SK-N-SH treated with all-trans-retinoic acid at 6 μM for 48 hours (cell line): ENCODE data around the gene HSCB.

Experiments used
- ATAC-seq: fragments of 200-7000 bp; cut with Tn5 transposase; 3 replicates; pipeline ENCODE4 v1.9.1; 2020; ENCODE audit warnings: mild to moderate bottlenecking, moderate library complexity
- ARNTL ChIP-seq: fragments of 450-650 bp; formaldehyde crosslinking; IDR thresholded peaks from 2 replicates; pipeline ENCODE4 v1.5.0; 2020; ENCODE audit warnings: low read depth, mild to moderate bottlenecking, moderate library complexity, borderline replicate concordance
- CSDC2 ChIP-seq: fragments of 250-450 bp; sonication (Bioruptor Pico); IDR thresholded peaks from 2 replicates; pipeline ENCODE4 v1.5.0; 2020; ENCODE audit warnings: mild to moderate bottlenecking, moderate library complexity
- GLIS3 ChIP-seq: fragments of 250-450 bp; sonication (Bioruptor Pico); IDR thresholded peaks from 2 replicates; pipeline ENCODE4 v1.5.0; 2020; ENCODE audit warnings: mild to moderate bottlenecking, moderate library complexity
- OSR1 ChIP-seq: fragments of 250-450 bp; sonication (Bioruptor Pico); IDR thresholded peaks from 2 replicates; pipeline ENCODE4 v1.8.0; 2022; ENCODE audit warnings: moderate library complexity, mild to moderate bottlenecking, inconsistent platforms
- PPARA ChIP-seq: fragments of 250-450 bp; sonication (Bioruptor Pico); IDR thresholded peaks from 2 replicates; pipeline ENCODE4 v1.5.0; 2020; ENCODE audit warnings: mild to moderate bottlenecking, borderline replicate concordance
- SNAI2 ChIP-seq: fragments of 250-450 bp; sonication (Bioruptor Pico); IDR thresholded peaks from 2 replicates; pipeline ENCODE4 v1.5.0; 2020; ENCODE audit warnings: mild to moderate bottlenecking, moderate library complexity
- TCF4 ChIP-seq: fragments of 250-450 bp; sonication (Bioruptor Pico); IDR thresholded peaks from 2 replicates; pipeline ENCODE4 v1.8.0; 2021; ENCODE audit warnings: mild to moderate bottlenecking, moderate library complexity, borderline replicate concordance
- TOX ChIP-seq: fragments of 250-450 bp; sonication (Bioruptor Pico); IDR thresholded peaks from 2 replicates; pipeline ENCODE4 v1.8.0; 2021; ENCODE audit warnings: mild to moderate bottlenecking, moderate library complexity, borderline replicate concordance
- ZFP30 ChIP-seq: fragments of 450-650 bp; formaldehyde crosslinking; IDR thresholded peaks from 2 replicates; pipeline ENCODE4 v1.5.0; 2022; ENCODE audit warnings: mild to moderate bottlenecking, moderate library complexity
- ZNF565 ChIP-seq: fragments of 450-650 bp; formaldehyde crosslinking; conservative IDR thresholded peaks from 2 replicates; pipeline ENCODE4 v1.5.0; 2020; ENCODE audit warnings: low read depth, mild to moderate bottlenecking, moderate library complexity
- ZNF70 ChIP-seq: fragments of 450-650 bp; formaldehyde crosslinking; IDR thresholded peaks from 2 replicates; pipeline ENCODE4 v1.5.0; 2020; ENCODE audit warnings: mild to moderate bottlenecking, moderate library complexity
- TF ChIP-seq, protein P1 (sequence below): fragments of 250-450 bp; sonication (Bioruptor Pico); IDR thresholded peaks from 2 replicates; pipeline ENCODE4 v1.5.1; 2020; ENCODE audit warnings: low read depth, mild to moderate bottlenecking, moderate library complexity
- TF ChIP-seq, protein P2 (sequence below): fragments of 250-450 bp; sonication (Bioruptor Pico); IDR thresholded peaks from 2 replicates; pipeline ENCODE4 v1.5.1; 2021; ENCODE audit warnings: mild to moderate bottlenecking, moderate library complexity
- TF ChIP-seq, protein P3 (sequence below): fragments of 250-450 bp; sonication (Bioruptor Pico); IDR thresholded peaks from 2 replicates; pipeline ENCODE4 v1.8.0; 2020; ENCODE audit warnings: mild to moderate bottlenecking, moderate library complexity, borderline replicate concordance
- TF ChIP-seq, protein P4 (sequence below): fragments of 250-450 bp; sonication (Bioruptor Pico); IDR thresholded peaks from 2 replicates; pipeline ENCODE4 v1.8.0; 2021; ENCODE audit warnings: low read depth, mild to moderate bottlenecking, moderate library complexity, borderline replicate concordance
- TF ChIP-seq, protein P5 (sequence below): fragments of 250-450 bp; sonication (Bioruptor Pico); IDR thresholded peaks from 2 replicates; pipeline ENCODE4 v1.5.0; 2020; ENCODE audit warnings: mild to moderate bottlenecking, moderate library complexity

Gene HSCB

DNA sequence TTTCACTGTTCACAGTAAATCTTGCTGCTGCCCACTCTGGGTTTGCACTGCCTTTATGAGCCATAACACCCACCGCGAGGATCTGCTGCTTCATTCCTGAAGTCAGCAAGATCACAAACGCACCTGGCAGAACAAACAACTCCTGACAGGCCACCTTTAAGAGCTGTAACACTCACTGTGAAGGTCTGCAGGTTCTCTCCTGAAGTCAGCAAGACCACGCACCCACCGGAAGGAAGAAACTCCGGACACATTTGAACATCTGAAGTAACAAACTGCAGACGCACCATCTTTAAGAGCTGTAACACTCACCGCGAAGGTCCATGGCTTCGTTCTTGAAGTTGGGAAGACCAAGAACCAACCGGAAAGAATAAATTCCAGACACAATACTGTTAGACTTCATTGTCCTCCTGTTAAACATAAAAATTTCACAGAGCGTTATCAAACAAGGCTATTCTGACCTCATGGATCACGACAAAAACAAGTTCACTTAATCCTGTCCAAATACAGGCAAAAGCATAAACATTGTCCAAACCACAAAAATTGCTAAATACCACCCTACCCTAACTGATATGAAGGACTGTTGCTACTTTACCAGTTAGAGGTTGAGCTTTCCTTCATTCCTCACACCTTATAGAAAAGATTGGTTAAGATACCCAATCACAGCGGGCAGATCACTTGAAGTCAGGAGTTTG lies 27.7 kb downstream of the HSCB start:
- no peak for TF ChIP-seq OSR1 (CRISPR knock-in tag)
- no peak for TF ChIP-seq GLIS3 (CRISPR knock-in tag)
- TF ChIP-seq ZFP30 (CRISPR knock-in tag), result no peak
- TF ChIP-seq, protein P1, sequence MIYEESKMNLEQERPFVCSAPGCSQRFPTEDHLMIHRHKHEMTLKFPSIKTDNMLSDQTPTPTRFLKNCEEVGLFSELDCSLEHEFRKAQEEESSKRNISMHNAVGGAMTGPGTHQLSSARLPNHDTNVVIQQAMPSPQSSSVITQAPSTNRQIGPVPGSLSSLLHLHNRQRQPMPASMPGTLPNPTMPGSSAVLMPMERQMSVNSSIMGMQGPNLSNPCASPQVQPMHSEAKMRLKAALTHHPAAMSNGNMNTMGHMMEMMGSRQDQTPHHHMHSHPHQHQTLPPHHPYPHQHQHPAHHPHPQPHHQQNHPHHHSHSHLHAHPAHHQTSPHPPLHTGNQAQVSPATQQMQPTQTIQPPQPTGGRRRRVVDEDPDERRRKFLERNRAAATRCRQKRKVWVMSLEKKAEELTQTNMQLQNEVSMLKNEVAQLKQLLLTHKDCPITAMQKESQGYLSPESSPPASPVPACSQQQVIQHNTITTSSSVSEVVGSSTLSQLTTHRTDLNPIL (CRISPR knock-in tag), result no peak
- no peak for TF ChIP-seq ZNF565 (CRISPR knock-in tag)
- TF ChIP-seq ARNTL (CRISPR knock-in tag), result no peak
- TF ChIP-seq PPARA (CRISPR knock-in tag), result no peak
- TF ChIP-seq, protein P2, sequence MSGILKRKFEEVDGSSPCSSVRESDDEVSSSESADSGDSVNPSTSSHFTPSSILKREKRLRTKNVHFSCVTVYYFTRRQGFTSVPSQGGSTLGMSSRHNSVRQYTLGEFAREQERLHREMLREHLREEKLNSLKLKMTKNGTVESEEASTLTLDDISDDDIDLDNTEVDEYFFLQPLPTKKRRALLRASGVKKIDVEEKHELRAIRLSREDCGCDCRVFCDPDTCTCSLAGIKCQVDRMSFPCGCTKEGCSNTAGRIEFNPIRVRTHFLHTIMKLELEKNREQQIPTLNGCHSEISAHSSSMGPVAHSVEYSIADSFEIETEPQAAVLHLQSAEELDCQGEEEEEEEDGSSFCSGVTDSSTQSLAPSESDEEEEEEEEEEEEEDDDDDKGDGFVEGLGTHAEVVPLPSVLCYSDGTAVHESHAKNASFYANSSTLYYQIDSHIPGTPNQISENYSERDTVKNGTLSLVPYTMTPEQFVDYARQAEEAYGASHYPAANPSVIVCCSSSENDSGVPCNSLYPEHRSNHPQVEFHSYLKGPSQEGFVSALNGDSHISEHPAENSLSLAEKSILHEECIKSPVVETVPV (CRISPR knock-in tag), result no peak
- no peak for TF ChIP-seq SNAI2
- no peak for TF ChIP-seq TOX (CRISPR knock-in tag)
- TF ChIP-seq ZNF70 (CRISPR knock-in tag), result no peak
- no peak for TF ChIP-seq TCF4 (CRISPR knock-in tag)
- TF ChIP-seq, protein P3, sequence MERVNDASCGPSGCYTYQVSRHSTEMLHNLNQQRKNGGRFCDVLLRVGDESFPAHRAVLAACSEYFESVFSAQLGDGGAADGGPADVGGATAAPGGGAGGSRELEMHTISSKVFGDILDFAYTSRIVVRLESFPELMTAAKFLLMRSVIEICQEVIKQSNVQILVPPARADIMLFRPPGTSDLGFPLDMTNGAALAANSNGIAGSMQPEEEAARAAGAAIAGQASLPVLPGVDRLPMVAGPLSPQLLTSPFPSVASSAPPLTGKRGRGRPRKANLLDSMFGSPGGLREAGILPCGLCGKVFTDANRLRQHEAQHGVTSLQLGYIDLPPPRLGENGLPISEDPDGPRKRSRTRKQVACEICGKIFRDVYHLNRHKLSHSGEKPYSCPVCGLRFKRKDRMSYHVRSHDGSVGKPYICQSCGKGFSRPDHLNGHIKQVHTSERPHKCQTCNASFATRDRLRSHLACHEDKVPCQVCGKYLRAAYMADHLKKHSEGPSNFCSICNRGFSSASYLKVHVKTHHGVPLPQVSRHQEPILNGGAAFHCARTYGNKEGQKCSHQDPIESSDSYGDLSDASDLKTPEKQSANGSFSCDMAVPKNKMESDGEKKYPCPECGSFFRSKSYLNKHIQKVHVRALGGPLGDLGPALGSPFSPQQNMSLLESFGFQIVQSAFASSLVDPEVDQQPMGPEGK (CRISPR knock-in tag), result no peak
- TF ChIP-seq, protein P4, sequence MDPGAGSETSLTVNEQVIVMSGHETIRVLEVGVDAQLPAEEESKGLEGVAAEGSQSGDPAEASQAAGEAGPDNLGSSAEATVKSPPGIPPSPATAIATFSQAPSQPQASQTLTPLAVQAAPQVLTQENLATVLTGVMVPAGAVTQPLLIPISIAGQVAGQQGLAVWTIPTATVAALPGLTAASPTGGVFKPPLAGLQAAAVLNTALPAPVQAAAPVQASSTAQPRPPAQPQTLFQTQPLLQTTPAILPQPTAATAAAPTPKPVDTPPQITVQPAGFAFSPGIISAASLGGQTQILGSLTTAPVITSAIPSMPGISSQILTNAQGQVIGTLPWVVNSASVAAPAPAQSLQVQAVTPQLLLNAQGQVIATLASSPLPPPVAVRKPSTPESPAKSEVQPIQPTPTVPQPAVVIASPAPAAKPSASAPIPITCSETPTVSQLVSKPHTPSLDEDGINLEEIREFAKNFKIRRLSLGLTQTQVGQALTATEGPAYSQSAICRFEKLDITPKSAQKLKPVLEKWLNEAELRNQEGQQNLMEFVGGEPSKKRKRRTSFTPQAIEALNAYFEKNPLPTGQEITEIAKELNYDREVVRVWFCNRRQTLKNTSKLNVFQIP, result no peak
- no peak for TF ChIP-seq CSDC2 (CRISPR knock-in tag)
- ATAC-seq, result no peak

DNA sequence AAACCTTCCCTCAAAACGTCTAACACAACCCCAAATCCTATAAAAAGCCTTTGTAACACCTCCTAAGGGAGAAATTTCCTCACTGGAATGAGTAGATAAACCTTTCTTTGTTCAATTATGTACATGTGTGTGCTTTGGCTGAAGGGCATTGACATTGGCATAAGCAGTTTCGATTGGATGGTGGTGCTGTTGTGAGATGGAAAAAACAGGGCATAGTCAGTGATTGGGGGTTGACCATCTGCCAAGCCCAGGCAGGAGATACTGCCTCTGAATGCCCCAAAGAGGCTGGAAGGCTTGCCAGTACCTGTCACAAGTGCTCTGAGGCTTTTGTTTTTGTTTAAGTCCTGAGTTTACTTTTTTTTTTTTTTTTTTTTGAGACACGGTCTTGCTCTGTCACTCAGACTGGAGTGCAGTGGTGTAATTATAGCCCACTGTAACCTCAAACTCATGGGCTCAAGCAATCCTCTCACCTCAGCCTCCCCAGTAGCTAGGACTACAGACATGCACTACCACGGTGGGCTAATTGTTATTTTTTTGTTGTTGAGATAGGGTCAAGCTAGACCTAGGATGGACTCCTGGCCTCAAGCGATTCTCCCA lies 29.5 kb downstream of the HSCB start:
- no peak for ATAC-seq
- no peak for TF ChIP-seq ZNF565 (CRISPR knock-in tag)
- TF ChIP-seq ARNTL (CRISPR knock-in tag), result no peak
- no peak for TF ChIP-seq ZNF70 (CRISPR knock-in tag)
- TF ChIP-seq, protein P5, sequence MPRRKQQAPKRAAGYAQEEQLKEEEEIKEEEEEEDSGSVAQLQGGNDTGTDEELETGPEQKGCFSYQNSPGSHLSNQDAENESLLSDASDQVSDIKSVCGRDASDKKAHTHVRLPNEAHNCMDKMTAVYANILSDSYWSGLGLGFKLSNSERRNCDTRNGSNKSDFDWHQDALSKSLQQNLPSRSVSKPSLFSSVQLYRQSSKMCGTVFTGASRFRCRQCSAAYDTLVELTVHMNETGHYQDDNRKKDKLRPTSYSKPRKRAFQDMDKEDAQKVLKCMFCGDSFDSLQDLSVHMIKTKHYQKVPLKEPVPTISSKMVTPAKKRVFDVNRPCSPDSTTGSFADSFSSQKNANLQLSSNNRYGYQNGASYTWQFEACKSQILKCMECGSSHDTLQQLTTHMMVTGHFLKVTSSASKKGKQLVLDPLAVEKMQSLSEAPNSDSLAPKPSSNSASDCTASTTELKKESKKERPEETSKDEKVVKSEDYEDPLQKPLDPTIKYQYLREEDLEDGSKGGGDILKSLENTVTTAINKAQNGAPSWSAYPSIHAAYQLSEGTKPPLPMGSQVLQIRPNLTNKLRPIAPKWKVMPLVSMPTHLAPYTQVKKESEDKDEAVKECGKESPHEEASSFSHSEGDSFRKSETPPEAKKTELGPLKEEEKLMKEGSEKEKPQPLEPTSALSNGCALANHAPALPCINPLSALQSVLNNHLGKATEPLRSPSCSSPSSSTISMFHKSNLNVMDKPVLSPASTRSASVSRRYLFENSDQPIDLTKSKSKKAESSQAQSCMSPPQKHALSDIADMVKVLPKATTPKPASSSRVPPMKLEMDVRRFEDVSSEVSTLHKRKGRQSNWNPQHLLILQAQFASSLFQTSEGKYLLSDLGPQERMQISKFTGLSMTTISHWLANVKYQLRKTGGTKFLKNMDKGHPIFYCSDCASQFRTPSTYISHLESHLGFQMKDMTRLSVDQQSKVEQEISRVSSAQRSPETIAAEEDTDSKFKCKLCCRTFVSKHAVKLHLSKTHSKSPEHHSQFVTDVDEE (CRISPR knock-in tag), result no peak
- no peak for TF ChIP-seq PPARA (CRISPR knock-in tag)
- TF ChIP-seq, protein P1 (CRISPR knock-in tag), result no peak
- no peak for TF ChIP-seq TOX (CRISPR knock-in tag)
